Measurements from ENCODE around the gene HSPBP1.
"Not testable (repeated sequence)": the region's sequence is repeated elsewhere in the genome, so short reads cannot be mapped to it uniquely, and the experiment has no call there.

Gene HSPBP1, protein sequence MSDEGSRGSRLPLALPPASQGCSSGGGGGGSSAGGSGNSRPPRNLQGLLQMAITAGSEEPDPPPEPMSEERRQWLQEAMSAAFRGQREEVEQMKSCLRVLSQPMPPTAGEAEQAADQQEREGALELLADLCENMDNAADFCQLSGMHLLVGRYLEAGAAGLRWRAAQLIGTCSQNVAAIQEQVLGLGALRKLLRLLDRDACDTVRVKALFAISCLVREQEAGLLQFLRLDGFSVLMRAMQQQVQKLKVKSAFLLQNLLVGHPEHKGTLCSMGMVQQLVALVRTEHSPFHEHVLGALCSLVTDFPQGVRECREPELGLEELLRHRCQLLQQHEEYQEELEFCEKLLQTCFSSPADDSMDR

DNA sequence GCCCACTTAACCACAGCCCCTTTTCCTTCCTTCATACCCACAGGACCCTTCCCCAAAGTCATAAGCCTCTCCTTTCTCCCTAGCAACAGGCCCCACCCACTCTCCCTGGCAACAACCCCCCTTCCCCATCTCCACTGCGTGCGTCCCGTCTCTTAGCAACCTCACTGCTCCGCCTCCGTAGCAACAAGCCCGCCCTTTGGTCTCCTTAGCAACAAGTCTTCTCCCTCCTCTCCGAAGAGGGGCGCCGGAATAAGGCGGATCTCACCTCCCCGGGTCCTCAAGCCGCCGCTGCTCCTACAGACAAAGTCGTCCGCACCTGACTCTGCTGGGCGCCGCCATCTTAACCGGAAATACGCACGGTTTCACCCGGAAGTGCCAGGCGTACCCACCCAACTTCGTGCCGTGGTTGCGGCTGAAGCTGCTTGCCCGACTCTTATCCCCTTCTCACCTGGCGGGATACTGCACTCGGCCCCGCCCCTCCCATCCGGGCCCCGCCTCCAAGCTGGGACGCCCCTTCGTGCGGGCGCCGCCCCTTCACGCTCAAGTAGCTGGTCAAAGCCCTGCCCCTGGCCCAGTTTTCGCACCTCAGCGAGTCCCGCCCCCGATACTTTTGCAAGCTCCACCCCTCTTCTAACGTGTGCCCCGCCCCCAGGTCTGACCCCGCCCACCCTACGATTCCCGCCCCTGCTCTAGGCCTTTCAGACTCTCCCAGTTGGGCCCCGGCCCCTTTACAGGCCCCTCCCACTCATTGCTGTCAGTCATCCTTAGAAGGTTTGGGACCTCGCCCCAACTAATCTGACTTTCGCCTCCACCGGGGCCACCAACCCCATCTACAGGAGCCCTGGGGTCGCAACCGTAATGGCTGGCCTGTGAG is at the start of gene HSPBP1:
HSPBP1 (minus strand) TSS at position 341 of the 874 bp plus-strand sequence. CDS start 502 bp downstream, outside the sequence.
- peak; percentile 89 for ATAC-seq
- H3K27me3 Mint-ChIP-seq, result no peaks in the 10 kb centered on the region
- no peaks in the 10 kb centered on the region for H3K9me3 Mint-ChIP-seq
- H3K4me1 Mint-ChIP-seq, result peaks cover 64% of the 10 kb centered on the region
- H3K4me3 Mint-ChIP-seq, result peak within 1 kb of the TSS; percentile 99
- H3K36me3 Mint-ChIP-seq, result peaks cover 10% of the 10 kb centered on the region
- peak within 1 kb of the TSS; percentile 98 for H3K27ac Mint-ChIP-seq

DNA sequence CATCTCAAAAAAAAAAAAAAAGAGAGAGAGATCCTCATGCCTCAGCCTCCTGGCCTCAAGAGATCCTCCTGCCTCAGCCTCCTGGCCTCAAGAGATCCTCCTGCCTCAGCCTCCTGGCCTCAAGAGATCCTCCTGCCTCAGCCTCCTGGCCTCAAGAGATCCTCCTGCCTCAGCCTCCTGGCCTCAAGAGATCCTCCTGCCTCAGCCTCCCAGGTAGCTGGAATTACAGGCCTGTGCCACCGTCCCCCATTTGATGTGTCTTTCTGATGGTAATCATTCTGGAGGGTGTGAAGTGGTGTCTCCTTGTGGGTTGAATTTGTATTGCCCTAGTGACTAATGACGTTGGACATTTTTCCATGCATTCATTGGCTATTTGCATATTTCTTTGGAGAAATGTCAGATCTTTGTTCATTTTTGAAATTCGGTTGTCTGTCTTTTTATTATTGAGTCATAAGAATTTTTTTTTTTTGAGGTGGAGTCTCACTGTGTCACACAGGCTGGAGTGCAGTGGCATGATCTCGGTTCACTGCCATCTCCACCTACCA is 48.9 kb upstream of the HSPBP1 start:
- not testable (repeated sequence) for ATAC-seq, H3K4me1 Mint-ChIP-seq, H3K4me3 Mint-ChIP-seq, H3K9me3 Mint-ChIP-seq, H3K27ac Mint-ChIP-seq, H3K36me3 Mint-ChIP-seq
- H3K27me3 Mint-ChIP-seq, result peaks cover 46% of the 10 kb centered on the region

DNA sequence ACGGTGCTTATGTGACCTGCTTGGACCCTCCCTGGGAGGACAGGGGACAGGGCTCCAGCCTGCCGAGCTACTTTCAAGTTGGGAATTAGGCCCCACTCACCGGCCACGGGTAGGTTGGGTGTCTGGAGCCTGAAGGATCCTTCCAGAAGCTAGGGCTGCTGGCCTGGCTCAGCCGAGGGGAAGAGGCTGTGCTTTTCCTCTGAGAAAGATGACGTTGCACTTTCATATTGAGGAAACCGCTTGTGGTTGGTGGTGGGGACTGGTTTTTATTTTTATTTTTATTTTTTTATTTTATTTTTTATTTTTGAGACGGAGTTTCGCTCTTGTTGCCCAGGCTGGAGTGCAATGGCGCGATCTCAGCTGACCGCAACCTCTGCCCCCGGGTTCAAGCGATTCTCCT is 45.3 kb upstream of the HSPBP1 start, which contains the start of gene TMEM150B:
TMEM150B (minus strand) TSS at position 170 of the 400 bp plus-strand sequence. CDS start 4,305 bp downstream, outside the sequence.
- no peaks in the 10 kb centered on the region for H3K36me3 Mint-ChIP-seq
- H3K27me3 Mint-ChIP-seq, result peaks cover 62% of the 10 kb centered on the region
- H3K4me3 Mint-ChIP-seq, result no peak within 1 kb of the TSS
- no peaks in the 10 kb centered on the region for H3K9me3 Mint-ChIP-seq
- H3K27ac Mint-ChIP-seq, result no peak within 1 kb of the TSS
- ATAC-seq, result no peak
- peaks cover 5% of the 10 kb centered on the region for H3K4me1 Mint-ChIP-seq

DNA sequence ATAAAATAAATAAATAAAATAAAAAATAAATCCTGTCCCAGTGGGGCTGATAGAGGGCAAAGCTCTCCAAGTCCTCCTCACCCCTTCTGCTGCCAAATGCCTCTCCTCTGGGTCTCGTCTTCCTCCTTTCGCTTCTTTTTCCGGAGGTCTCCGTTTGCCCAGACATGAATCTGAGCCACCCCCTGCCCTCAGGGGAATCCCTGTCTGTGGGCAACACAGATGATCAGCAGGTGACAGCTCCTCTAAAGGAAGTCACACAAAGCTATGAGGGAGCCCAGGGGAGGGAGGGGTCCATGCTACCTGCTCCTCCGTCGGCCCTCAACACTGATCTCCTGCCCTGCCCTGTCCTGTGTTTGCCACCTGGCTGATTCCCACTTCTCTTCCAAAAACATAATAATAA is 44.8 kb upstream of the HSPBP1 start:
- H3K4me3 Mint-ChIP-seq, result no peak overlapping the region
- H3K27me3 Mint-ChIP-seq, result peaks cover 67% of the 10 kb centered on the region
- no peaks in the 10 kb centered on the region for H3K36me3 Mint-ChIP-seq
- H3K9me3 Mint-ChIP-seq, result no peaks in the 10 kb centered on the region
- peaks cover 5% of the 10 kb centered on the region for H3K4me1 Mint-ChIP-seq
- no peak for ATAC-seq
- H3K27ac Mint-ChIP-seq, result no peak overlapping the region

DNA sequence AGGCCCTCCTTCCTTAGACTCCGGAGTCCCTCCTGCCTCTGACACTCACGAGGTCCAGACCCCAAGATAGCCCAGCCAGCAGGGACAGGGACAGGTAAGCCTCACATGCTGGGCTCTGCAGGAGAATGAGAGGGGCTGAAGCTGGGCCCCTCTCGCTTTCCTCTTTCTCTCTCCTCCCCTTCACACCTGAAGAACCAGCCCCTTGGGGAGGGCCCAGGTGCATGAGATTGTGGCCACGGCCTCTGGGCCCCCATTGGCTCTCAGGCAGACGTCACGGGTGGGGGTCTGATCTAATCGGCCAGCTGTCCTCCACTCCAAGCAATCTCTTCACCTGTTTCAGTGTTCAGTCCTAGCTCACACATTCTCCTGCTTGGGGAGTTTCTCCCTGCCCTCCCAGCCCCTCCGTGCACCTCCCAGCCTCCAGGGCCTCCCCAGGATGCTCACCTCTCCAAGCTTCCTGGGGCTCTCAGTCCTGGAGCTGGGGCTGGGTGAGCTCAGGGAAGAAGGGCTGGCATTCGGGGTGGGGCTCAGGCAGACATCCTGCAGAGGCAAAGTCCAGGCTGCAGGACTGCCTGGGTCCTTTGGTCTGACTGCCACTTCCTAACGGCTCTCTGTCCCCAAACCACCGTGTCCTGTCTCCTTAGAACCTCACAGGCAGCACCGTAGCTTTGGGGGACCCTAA is 42.4 kb upstream of the HSPBP1 start:
- Mint-ChIP-seq H3K27ac (no peak overlapping the region), H3K9me3 (no peaks in the 10 kb centered on the region), H3K4me3 (no peak overlapping the region), H3K27me3 (peaks cover 61% of the 10 kb centered on the region), H3K4me1 (peaks cover 5% of the 10 kb centered on the region), H3K36me3 (no peaks in the 10 kb centered on the region)
- ATAC-seq, result peak; percentile 43

DNA sequence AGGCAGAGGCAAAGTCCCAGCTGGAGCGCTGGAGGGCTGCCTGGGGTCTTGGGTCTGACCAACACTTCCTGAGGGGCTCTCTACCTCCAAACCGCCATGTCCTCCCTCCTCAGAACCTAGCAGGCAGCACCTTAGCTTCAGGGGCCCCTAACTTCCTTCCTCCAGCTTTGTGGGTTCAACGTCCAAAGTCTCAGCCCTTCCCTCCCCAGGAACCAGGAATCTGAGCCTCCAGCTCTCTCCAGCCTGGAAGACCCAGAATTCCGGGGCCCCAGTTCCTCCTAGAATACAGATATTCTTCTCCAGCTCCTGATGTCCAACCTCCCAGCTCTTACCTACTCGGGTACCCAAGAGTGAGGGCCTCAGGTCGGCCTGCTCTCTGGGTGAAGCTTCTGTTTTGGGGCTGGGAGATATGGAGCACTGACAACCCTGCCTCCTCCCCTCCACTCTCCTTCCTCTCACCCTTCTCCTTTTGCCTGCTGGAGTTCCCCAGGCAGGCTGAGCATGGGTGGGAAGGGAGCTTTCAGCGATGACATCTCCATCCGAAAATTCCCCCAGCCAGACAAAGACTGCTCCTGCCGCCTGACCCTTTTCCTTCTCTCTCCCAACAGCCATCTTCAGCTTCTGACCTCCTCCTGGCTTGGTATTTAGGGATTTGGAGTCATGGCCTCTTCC is 41.7 kb upstream of the HSPBP1 start:
- no peaks in the 10 kb centered on the region for H3K36me3 Mint-ChIP-seq
- no peak for ATAC-seq
- H3K27ac Mint-ChIP-seq, result no peak overlapping the region
- H3K4me1 Mint-ChIP-seq, result peaks cover 5% of the 10 kb centered on the region
- H3K9me3 Mint-ChIP-seq, result no peaks in the 10 kb centered on the region
- H3K4me3 Mint-ChIP-seq, result no peak overlapping the region
- H3K27me3 Mint-ChIP-seq, result peaks cover 59% of the 10 kb centered on the region

DNA sequence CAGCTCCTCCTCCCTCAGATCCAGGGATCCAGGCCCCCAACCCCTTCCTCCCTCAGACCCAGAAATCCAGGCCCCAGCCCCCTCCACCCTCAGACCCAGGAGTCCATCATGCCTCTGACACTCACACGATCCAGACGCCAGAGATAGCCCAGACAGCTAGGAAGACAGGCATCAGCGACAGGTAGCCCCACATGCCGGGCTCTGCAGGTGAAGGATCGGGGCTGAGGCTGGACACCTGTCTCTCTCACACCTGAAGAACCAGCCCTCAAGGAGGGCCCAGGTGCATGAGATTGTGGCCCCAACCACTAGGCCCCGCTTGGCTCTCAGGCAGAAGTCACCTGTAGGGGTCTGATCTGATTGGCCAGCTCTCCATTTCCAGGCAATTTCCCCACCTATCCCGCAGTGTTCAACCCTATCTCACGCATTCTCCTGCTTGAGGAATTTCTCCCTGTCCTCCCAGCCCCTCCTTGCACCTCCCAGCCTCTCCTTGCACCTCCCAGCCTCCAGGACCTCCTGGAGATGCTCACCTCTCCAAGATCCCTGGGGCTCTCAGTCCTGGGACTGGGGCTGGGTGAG is 41.0 kb upstream of the HSPBP1 start:
- Mint-ChIP-seq H3K4me3 (no peak overlapping the region), H3K36me3 (no peaks in the 10 kb centered on the region), H3K9me3 (no peaks in the 10 kb centered on the region), H3K27ac (no peak overlapping the region), H3K27me3 (peaks cover 52% of the 10 kb centered on the region), H3K4me1 (peaks cover 5% of the 10 kb centered on the region)
- no peak for ATAC-seq

DNA sequence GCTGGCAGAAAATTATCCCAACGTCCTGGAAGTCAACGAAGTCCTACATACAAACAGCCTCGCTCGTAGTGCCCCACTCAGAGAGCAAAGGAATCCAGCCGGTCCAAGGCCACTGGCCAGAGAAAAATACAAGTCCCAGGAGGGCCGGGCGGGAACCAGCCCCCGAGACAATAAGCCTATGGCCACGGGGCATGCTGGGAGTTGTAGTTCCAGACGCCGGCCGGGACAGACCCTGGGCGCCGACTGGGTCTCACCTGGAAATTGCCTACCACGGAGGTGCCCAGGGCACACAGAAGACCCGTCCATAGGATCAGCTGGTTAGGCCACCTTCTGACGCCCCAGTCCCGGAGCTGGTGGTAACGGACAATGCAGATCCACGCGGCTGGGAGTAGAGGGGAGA is 39.9 kb upstream of the HSPBP1 start:
- no peaks in the 10 kb centered on the region for H3K36me3 Mint-ChIP-seq
- no peak for ATAC-seq
- H3K9me3 Mint-ChIP-seq, result no peaks in the 10 kb centered on the region
- H3K4me3 Mint-ChIP-seq, result no peak overlapping the region
- H3K27me3 Mint-ChIP-seq, result peaks cover 43% of the 10 kb centered on the region
- peaks cover under 1% of the 10 kb centered on the region for H3K4me1 Mint-ChIP-seq
- no peak overlapping the region for H3K27ac Mint-ChIP-seq

DNA sequence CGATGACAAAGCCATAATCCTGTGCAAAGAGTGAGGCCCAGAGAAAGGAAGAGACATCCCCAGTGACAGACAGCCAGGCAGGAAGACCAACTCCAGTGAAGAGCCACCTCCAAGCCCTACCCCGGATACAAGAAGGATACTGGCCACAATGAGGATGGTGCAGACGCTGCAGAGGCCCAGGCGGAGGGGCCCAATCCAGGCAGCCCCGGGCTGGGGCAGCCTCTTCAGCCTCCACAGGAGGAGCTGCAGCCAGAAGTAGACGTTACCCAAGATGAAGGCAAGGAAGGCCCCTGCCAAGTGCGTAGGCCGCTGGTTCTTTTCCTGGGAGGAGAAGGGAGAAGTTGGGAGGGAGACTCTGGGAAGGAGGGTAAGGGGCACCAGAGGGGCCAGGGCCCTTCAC is 36.7 kb upstream of the HSPBP1 start:
- Mint-ChIP-seq H3K9me3 (no peaks in the 10 kb centered on the region), H3K27ac (no peak overlapping the region), H3K36me3 (no peaks in the 10 kb centered on the region), H3K27me3 (peaks cover 32% of the 10 kb centered on the region), H3K4me3 (no peak overlapping the region), H3K4me1 (no peaks in the 10 kb centered on the region)
- ATAC-seq, result no peak

DNA sequence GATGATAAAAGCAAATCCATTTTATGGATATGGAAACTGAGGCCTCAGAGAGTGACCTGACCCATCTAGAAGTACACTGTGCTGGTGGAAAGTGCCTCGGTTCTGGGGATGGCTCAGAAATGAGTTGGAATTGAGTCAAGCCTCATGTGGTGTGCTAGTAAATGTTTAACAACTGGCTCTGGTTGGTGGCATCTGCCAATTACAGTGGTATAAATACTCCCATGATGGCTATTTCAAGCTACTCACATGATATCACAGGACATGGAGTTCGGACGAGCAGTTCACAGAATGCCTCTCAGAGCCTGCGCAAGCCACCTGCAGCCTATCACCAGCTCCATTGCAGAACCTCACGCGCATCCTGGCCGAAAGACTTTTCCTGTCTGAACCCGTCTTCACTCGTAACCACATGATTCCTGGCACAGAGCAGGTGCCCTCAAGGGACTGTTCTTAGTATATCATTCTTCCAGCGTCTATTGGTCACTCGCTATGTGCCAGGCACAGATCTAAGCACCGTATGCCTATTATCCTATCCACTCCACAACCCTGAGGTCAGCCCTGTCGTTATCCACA is 36.1 kb upstream of the HSPBP1 start:
- no peak for ATAC-seq

DNA sequence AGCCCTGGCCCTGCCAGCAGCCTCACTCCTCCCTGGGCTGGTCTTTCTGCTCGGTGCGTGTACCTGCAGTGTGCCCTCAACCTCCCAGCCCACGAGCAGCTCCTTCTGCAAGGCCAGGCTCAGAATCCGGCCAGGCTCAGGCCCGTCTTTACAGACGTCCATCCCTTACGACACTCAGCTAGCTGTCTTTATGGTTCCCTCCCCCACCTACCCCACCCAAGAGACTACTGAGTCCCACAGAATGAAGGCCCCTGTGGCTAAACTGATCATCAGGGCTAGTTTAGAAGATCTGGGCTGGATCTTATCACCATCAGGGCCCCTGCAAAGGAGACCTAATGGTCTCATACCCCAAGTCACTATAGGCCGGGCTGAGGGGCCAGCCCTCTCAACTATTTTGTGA is 34.5 kb upstream of the HSPBP1 start:
- H3K9me3 Mint-ChIP-seq, result no peaks in the 10 kb centered on the region
- no peaks in the 10 kb centered on the region for H3K4me1 Mint-ChIP-seq
- H3K4me3 Mint-ChIP-seq, result no peak overlapping the region
- no peaks in the 10 kb centered on the region for H3K36me3 Mint-ChIP-seq
- H3K27ac Mint-ChIP-seq, result no peak overlapping the region
- peaks cover 10% of the 10 kb centered on the region for H3K27me3 Mint-ChIP-seq
- no peak for ATAC-seq

More for the DNA sequence above, 36.1 kb upstream of the HSPBP1 start:
- no peaks in the 10 kb centered on the region for H3K4me1 Mint-ChIP-seq
- H3K9me3 Mint-ChIP-seq, result no peaks in the 10 kb centered on the region
- no peak overlapping the region for H3K27ac Mint-ChIP-seq
- H3K4me3 Mint-ChIP-seq, result no peak overlapping the region
- peaks cover 26% of the 10 kb centered on the region for H3K27me3 Mint-ChIP-seq
- no peaks in the 10 kb centered on the region for H3K36me3 Mint-ChIP-seq

DNA sequence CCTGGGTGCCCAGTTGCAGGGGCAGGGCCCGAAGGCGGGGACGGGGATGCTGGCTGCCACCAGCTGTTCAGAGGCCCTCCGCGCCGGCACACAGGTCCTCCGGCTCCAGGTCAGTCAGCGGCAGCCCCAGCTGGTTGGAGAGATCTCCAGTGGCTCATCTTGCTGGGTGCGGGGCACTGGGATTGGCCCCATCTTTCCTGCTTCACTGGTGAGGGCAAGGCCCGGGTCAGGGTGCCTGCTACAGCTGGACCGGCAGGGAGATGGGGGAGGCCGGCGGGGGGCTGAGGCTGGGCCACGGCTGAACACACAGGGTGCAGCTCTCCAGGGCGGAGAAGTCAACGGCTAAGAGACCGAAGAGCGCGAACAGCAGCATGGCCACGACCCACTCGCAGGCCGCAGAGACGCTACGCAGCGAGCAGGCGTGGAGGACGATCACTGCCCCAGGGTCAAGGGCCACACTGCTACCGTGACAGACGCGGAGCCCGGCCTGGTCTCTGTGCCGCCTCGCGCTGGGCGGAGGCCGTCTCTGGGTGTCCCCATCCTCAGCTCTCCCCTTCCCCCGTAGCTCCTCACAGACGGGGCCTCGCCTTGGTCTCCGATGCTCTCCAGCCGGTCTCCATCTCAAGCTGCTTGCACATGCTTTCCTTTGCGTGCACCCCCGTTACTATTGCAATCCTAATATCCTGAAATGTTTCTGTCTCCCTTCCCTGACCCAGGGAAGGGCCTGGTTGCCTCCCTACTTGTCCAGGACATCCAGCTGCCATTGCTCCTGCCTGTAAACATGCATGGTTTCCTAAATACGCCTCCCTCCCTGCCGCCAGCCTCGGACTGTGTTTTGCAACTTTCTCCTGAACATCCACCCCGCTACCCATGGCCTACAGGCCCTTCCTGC is 33.0 kb upstream of the HSPBP1 start:
- peaks cover 10% of the 10 kb centered on the region for H3K27me3 Mint-ChIP-seq
- no peak for ATAC-seq
- no peaks in the 10 kb centered on the region for H3K36me3 Mint-ChIP-seq
- no peak overlapping the region for H3K4me3 Mint-ChIP-seq
- H3K9me3 Mint-ChIP-seq, result no peaks in the 10 kb centered on the region
- no peak overlapping the region for H3K27ac Mint-ChIP-seq
- no peaks in the 10 kb centered on the region for H3K4me1 Mint-ChIP-seq

DNA sequence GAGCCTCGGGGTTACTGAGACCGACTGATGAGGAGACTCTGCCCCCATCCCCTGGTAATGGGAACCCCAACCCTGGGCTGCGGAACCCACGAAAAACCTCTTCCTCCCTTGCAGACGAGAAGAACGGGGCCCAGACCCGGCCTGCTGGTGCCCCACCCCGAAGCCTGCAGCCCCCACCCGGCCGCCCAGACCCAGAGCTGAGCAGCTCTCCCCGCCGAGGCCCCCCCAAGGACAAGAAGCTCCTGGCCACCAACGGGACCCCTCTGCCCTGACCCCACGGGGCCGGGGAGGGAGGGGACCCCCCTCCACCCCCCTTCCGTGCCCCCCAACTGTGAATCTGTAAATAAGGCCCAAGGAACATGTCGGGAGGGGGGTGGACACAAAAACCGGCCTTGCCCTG is 31.9 kb upstream of the HSPBP1 start:
- no peak overlapping the region for H3K4me3 Mint-ChIP-seq
- H3K36me3 Mint-ChIP-seq, result no peaks in the 10 kb centered on the region
- H3K27me3 Mint-ChIP-seq, result peaks cover 10% of the 10 kb centered on the region
- no peak overlapping the region for H3K27ac Mint-ChIP-seq
- no peaks in the 10 kb centered on the region for H3K9me3 Mint-ChIP-seq
- ATAC-seq, result no peak
- H3K4me1 Mint-ChIP-seq, result no peaks in the 10 kb centered on the region

Data from stimulated activated memory B cell treated with anti-CD40 and anti-IgM and Interleukin-4, amounts not matched to agents 10 μg/mL and 1 μg/mL and 100 μg/mL, for 72 hours (primary cell).